Spleen (tissue), 7 donors: ENCODE measurements around the gene TEX38.
"Not testable (repeated sequence)": the region's sequence is repeated elsewhere in the genome, so short reads cannot be mapped to it uniquely, and the experiment has no call there.

ENCODE experiments used
- CTCF ChIP-seq, 11 experiments: fragments of 200-600 bp in 7 of 11; fragments of 450-650 bp in 4 of 11; sonication (generic) in 4 of 11; IDR thresholded peaks in 8 of 11; conservative IDR thresholded peaks in 3 of 11; 1 replicate in 7 of 11; 2 replicates in 4 of 11; pipeline versions ENCODE4 v1.4.0 to v1.8.0; 2016 to 2021; ENCODE audit warnings: antibody characterized with exemption in 11 of 11, inconsistent platforms in 4 of 11, mild to moderate bottlenecking in 1 of 11
- POLR2A ChIP-seq, 3 donors: fragments of 450-650 bp; IDR thresholded peaks; one replicate each; pipeline ENCODE4 v1.5.1; 2017; ENCODE audit warnings: antibody characterized with exemption in 3 of 3, mild to moderate bottlenecking in 1 of 3
- POLR2AphosphoS5 ChIP-seq, 3 donors: sonication (generic); formaldehyde crosslinking; IDR thresholded peaks; one replicate each; pipeline ENCODE4 v1.5.1; 2017; ENCODE audit warnings: antibody characterized with exemption in 3 of 3
- donor health status: DM: no; HTN: no; CAD: no; lungs with moderate emphysema.
- donor health status: DM: no; HTN: no; CAD: no.
- donor health status: DM: no; HTN: no; CAD: no.

GRCh38 chr1:46651152-46651551 is 20.5 kb upstream of the TEX38 start:
- not testable (repeated sequence) for TF ChIP-seq POLR2A (IDR thresholded peaks at IDR 0.05); CTCF (IDR thresholded peaks at IDR 0.05 in 8 of 11, conservative IDR thresholded peaks at IDR 0.05 in 3 of 11); POLR2AphosphoS5 (IDR thresholded peaks at IDR 0.05)
